ENCODE results near the gene ALG3. TPM values are rescaled to one million over a fixed set of nuclear protein-coding genes. Genes with fewer than 3 reads are reported as not detected.

Gene ALG3
- polyA plus RNA-seq, 1 experiment: 35.6 TPM

DNA sequence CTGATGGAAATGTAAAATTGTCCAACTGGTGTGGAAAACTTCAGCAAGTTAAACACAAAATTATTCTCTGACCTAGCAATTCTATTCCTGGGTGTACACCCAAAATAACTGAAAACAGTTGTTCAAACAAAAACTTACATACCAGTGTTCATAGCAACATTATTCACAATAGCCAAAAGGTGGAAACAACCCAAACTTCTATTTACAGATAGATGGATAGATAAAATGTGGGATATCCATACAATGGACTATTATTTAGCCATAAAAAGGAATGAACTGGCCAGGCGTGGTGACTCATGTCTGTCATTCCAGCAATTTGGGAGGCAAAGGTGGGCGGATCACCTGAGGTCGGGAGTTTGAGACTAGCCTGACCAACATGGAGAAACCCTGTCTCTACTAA lies 26.2 kb downstream of the ALG3 start:
- TF ChIP-seq, protein P1, sequence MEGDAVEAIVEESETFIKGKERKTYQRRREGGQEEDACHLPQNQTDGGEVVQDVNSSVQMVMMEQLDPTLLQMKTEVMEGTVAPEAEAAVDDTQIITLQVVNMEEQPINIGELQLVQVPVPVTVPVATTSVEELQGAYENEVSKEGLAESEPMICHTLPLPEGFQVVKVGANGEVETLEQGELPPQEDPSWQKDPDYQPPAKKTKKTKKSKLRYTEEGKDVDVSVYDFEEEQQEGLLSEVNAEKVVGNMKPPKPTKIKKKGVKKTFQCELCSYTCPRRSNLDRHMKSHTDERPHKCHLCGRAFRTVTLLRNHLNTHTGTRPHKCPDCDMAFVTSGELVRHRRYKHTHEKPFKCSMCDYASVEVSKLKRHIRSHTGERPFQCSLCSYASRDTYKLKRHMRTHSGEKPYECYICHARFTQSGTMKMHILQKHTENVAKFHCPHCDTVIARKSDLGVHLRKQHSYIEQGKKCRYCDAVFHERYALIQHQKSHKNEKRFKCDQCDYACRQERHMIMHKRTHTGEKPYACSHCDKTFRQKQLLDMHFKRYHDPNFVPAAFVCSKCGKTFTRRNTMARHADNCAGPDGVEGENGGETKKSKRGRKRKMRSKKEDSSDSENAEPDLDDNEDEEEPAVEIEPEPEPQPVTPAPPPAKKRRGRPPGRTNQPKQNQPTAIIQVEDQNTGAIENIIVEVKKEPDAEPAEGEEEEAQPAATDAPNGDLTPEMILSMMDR (IDR thresholded peaks at IDR 0.05; ENCODE audit: low read depth, low read length): no peak
- no peak for DNase-seq (ENCODE audit: low read depth, low spot score)
- Histone ChIP-seq H3K4me3 (ENCODE audit: low read depth, low read length) (no peak overlapping the region), H3K27me3 (ENCODE audit: control insufficient read depth, insufficient read depth, low read length) (peaks cover 15% of the 10 kb centered on the region), H3K27ac (ENCODE audit: low read depth, low read length) (no peak overlapping the region), H3K9me3 (ENCODE audit: control insufficient read depth, insufficient read depth, low read length) (no peaks in the 10 kb centered on the region)
- CTCF ChIA-PET: interaction anchor here (0.7 kb wide), 1 partner anchor 43 kb away, joined by 5 read pairs; no protein-coding TSS in a partner anchor
- POLR2A ChIA-PET: interaction anchor here (0.6 kb wide), 1 partner anchor 242 kb away, joined by 4 read pairs; no protein-coding TSS in a partner anchor

DNA sequence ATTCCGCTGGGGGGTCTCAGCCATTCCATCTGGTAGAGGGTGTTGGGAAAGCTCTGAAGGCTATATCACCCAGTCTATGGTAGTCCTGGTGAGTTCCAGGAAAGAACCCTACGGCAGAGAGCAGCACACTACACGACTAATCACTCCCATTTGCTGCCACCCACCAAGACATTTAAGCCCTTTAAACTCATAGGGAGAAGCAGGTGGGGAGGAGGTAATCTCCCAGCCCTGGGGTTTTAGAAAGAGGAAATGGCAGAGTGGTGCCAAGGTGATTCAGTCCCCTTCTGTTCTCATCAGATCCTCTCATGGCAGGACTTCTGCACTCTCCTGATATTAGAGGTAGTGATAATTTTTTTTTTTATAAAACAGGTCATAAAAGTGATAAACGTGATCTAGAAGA lies 29.9 kb downstream of the ALG3 start:
- TF ChIP-seq, protein P1 (IDR thresholded peaks at IDR 0.05; ENCODE audit: low read depth, low read length): no peak
- Histone ChIP-seq H3K27ac (ENCODE audit: low read depth, low read length) (no peak overlapping the region), H3K9me3 (ENCODE audit: control insufficient read depth, insufficient read depth, low read length) (no peaks in the 10 kb centered on the region), H3K27me3 (ENCODE audit: control insufficient read depth, insufficient read depth, low read length) (peaks cover 13% of the 10 kb centered on the region), H3K4me3 (ENCODE audit: low read depth, low read length) (no peak overlapping the region)
- DNase-seq (ENCODE audit: low read depth, low spot score): no peak
- CTCF ChIA-PET: no interaction called here
- POLR2A ChIA-PET: no interaction called here

DNA sequence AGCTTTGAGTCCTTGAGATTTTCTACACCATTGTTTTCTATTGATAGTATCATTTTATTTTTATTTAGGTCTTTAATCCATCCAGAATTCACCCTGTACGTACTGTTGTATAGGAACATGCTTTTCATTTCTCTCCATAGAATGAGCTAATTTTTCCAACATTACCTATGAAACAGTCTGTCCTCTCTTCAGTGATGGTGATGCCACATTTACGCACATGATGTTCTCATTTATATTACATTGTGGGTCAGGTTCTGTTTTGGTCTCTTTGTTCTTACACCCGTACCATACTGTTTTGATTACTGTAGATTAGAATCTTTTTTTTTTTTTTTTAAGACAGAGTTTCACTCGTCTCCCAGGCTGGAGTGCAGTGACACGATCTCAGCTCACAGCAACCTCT lies 37.0 kb downstream of the ALG3 start:
- H3K27me3 ChIP-seq (ENCODE audit: control insufficient read depth, insufficient read depth, low read length): peaks cover 12% of the 10 kb centered on the region
- POLR2A ChIA-PET: interaction anchor here (0.7 kb wide), 1 partner anchor 38 kb away, joined by 4 read pairs; no protein-coding TSS in a partner anchor
- no peak overlapping the region for H3K4me3 ChIP-seq (ENCODE audit: low read depth, low read length)
- H3K9me3 ChIP-seq (ENCODE audit: control insufficient read depth, insufficient read depth, low read length): no peaks in the 10 kb centered on the region
- CTCF ChIA-PET: interaction anchor here (0.6 to 0.8 kb wide), 2 partner anchors 16 to 210 kb away, joined by 4 read pairs; no protein-coding TSS in a partner anchor
- DNase-seq (ENCODE audit: low read depth, low spot score): no peak
- no peak overlapping the region for H3K27ac ChIP-seq (ENCODE audit: low read depth, low read length)
- TF ChIP-seq, protein P1 (IDR thresholded peaks at IDR 0.05; ENCODE audit: low read depth, low read length): no peak

DNA sequence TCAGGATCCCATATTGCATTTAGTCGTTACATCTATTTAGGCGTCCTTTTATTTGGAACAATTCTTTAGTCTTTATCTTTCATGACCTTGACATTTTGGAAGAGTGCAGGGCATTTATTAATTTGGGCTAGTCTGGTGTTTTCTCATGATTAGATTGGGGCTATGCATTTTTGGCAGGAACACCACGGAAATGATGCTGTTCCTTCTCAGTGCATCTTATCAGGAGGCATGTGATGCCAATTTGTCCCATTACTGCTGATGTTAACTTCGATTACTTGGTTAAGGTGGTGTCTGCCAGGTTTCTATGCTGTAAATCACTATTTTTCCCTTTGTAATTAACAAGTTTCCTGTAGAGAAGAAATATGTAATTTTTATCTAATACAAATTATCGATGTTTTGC lies 37.5 kb downstream of the ALG3 start:
- TF ChIP-seq, protein P1 (IDR thresholded peaks at IDR 0.05; ENCODE audit: low read depth, low read length): no peak
- peaks cover 15% of the 10 kb centered on the region for H3K27me3 ChIP-seq (ENCODE audit: control insufficient read depth, insufficient read depth, low read length)
- DNase-seq (ENCODE audit: low read depth, low spot score): no peak
- POLR2A ChIA-PET: interaction anchor here (0.7 kb wide), 1 partner anchor 39 kb away, joined by 4 read pairs; no protein-coding TSS in a partner anchor
- CTCF ChIA-PET: interaction anchor here (0.8 kb wide), 1 partner anchor 17 kb away, joined by 4 read pairs; no protein-coding TSS in a partner anchor
- no peak overlapping the region for H3K27ac ChIP-seq (ENCODE audit: low read depth, low read length)
- no peak overlapping the region for H3K4me3 ChIP-seq (ENCODE audit: low read depth, low read length)
- no peaks in the 10 kb centered on the region for H3K9me3 ChIP-seq (ENCODE audit: control insufficient read depth, insufficient read depth, low read length)

DNA sequence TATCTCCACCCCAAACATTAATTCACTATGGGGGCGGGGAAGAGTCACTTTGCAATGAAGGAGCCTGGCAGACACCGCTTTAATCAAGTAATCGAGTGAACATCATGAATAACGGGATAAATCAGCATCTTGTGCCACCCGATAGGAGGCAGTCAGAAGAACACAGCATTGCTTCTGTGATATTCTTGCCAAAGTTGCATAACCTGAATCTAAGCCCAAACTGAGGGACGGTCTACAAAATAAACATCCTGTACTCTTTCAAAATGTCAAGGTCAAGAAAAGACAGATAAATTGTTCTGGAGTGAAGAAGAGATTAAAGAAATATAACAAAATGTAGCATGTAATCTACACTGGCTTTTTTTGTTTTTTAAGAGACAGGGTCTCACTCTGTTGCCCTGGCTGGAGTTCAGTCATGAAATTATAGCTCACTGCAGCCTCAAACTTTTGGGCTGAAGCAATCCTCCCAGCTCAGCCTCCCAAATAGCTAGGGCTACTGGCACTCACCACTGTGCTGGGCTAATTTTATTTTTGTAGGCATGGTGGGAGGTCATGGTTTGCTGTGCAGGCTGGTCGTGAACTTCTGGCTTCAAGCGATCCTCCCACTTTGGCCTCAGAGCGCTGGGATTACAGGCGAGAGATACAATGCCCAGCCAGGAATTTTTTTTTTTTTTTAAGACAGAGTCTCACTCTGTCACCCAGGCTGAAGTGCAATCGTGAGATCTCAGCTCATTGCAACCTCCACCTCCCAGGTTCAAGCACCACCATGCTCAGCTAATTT lies 39.4 kb downstream of the ALG3 start:
- POLR2A ChIA-PET: no interaction called here

More for the DNA sequence above, 39.4 kb downstream of the ALG3 start:
- H3K27ac ChIP-seq (ENCODE audit: low read depth, low read length): no peak overlapping the region
- DNase-seq (ENCODE audit: low read depth, low spot score): no peak
- H3K27me3 ChIP-seq (ENCODE audit: control insufficient read depth, insufficient read depth, low read length): peaks cover 13% of the 10 kb centered on the region
- TF ChIP-seq, protein P1 (IDR thresholded peaks at IDR 0.05; ENCODE audit: low read depth, low read length): no peak
- no peak overlapping the region for H3K4me3 ChIP-seq (ENCODE audit: low read depth, low read length)
- no peaks in the 10 kb centered on the region for H3K9me3 ChIP-seq (ENCODE audit: control insufficient read depth, insufficient read depth, low read length)
- CTCF ChIA-PET: no interaction called here
